Activated T-cell treated with anti-CD3 and anti-CD28 coated beads, Interleukin-2, amount 50 U/mL, for 72 hours (primary cell): ENCODE results near the gene CTSV. TPM values are rescaled to one million over a fixed set of nuclear protein-coding genes. Genes with fewer than 3 reads are reported as not detected.

Source experiments
- total RNA-seq, 2 donors: library from RNA; stranded (reverse); gene quantifications; one replicate each; pipeline ENCODE4 v1.2.3, GENCODE V29; 2022

Gene CTSV
- total RNA-seq, 2 donors from 2014 or later, result 1.3 to 4.3 TPM

Other genes starting within 250 kb of the CTSV start
- 1 to 10 TPM; 4.5 to 7.1 TPM for gene ZNF782, start 184.6 kb downstream of the CTSV start, total RNA-seq
- not detected for gene NUTM2G, start 110.3 kb downstream of the CTSV start, total RNA-seq